ENCODE measurements around the gene PREX1.
A peak's percentile ranks its signal among the peaks of the same experiment; 100 is the strongest.
"Not testable (repeated sequence)": the region's sequence is repeated elsewhere in the genome, so short reads cannot be mapped to it uniquely, and the experiment has no call there.

PREX1 gene

DNA sequence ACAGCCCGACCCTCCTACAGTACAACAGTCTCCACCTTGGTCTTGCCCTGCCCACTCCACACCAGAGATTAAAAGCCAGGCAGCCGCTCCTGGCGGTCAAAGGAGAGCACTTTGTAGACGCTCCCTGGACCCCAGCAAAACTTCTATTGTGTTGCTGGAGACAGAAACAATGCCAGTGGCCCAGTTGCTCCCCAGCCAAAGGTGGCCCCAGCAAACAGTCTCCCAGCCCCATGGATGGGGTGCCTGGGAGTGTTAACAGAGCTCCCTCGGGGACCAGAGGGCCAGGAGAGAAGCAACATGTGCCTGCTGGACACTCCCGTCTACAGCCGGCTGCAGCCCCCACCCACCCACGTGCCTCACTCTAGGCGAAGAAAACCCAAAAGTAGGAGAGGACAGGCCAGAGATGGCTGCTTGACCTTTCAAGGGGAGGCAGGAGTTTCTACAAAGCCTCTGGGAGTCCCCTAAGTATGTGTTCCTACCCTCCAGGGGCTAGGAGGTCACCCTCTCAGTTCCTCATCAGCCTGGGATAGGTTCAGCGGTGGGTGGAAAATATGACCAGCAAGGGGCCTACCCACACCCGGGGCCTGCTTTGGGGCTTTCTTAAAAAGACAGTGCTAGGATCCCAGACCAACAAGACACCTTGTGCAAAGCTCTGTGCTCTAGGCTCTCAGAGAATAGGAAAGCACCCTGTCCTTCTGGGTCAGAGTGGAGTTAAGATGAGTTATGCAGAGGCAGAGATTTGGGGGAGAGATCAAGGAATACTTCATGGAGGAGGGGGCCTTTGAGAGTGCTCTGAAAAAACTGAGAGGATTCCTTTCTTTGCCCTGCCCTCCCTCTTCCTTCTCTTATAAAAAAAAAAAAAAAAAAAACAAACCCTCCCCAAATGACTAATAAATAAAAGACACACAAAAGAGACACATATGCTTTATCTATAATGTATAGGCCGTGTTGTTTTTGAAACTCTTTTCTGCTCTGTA is 19.0 kb upstream of the PREX1 start:
- DNase-seq (ENCODE audit: low spot score): peak; percentile 60

DNA sequence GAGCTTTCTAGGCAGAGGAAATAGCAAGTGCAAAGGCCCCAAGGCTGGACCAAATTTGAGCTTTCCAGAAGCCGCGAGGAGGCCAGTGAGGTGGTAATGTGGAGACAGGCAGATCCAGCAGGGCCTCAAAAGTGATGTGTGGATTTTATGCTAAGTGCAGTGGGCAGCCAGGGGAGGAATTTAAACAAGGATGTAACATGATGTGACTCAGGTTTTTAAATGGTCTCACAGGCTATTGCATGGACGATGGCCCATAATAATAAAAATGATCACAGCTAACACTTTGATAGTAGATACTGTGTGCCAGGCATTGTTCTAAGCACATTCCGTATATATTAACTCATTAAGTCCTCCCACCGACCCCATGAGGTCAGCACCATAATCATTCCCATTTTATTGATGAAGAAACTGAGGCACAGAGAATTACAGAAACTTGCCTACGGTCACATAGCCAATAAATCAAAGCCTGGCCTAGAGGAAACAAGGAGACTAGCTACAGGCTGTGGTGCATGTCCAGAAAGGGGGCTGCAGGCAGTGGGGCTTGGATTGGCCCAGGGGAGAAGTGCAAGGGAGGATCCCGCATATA is 18.0 kb upstream of the PREX1 start:
- DNase-seq (ENCODE audit: low spot score): no peak

DNA sequence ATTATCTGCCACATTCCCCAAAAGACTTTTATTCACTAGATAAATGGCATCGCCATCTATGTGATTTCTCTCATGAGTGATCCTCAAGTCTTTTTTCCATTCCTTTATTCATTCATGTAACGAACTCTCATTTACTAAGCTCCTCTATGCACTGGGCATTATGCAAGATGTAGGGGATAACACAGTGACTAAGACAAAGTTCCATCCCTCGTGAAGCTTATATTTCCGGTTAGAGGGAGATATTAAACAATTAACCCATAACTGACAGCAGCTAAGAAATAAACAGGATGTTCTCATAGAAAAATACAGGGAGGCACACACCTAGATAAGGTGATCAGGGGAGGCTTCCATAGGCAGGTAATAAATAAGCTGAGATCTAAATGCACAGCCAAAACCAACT is 17.2 kb upstream of the PREX1 start:
- DNase-seq (ENCODE audit: low spot score): no peak

- DNase-seq (ENCODE audit: low spot score): not testable (repeated sequence)
Observed at GRCh38 chr20:48843896-48844295, 16.1 kb upstream of the PREX1 start.

GRCh38 chr20:48843057-48843806 is 15.4 kb upstream of the PREX1 start:
- no peak for DNase-seq (ENCODE audit: low spot score)

DNA sequence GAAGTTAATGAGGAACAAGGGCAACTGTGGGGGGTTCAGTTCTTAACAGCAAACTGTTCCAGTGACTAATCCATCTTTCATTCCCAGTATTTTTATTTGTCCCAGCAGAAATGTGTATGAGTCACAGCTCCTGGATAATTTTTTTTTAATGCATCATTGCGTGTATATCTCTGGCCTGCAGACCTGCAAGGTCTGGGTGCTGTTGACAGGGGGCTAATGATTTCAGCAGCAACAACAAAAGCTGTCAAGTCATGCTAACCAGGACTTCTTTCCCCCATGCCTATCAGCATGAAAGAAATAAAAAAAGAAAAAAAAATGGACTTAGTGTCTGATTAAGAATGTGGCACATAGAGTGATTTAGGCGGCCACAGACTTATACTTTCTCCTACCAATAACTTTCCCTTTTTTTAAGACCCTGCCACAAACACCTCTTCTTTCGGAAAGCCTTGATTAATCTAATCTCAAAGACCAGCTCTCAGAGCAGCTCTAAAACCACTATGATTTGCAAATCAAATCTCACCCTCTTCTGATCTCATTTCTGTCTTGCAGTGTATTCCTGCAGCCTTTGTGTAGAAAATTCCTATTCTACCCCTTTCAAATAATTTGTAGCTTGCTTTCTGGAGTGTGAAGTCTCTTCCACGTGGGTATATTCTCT is 14.2 kb upstream of the PREX1 start:
- DNase-seq (ENCODE audit: low spot score): peak; percentile 87

GRCh38 chr20:48841196-48841874 is 13.5 kb upstream of the PREX1 start:
- no peak for DNase-seq (ENCODE audit: low spot score)

DNA sequence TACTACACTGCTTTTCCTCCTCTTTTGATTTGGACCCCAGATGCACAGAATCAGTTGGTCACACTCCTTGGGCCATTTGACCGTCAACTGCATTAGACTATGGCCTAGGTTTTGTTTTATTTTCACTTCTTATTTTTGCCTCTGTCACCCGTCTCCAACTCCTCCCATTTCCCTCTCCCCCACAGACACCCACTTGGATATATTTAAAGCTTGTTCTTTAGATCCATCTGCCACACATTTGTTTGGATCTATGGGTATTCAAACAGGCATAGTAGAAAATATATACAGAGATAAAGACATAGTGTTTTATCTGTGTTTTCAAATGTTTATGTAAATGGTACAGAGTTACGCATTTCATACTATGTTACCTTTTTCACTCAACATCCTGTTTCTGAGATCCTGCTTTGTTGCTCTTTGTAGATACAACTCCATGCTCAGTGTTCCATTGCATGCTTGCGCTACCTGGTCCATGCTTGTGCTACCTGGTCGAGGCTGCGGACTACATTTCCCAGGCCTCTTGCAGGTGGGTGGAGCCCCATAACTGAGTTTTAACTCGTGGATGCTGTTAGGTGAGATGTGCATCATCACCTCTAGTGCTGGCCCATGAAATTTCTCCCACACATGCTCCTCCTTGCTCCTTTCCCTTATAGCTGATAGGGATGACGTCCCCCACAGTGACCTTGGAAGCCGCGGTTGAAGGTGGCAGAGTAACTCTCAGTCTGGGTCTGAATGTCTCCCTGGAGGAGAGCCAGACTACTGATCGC is 11.5 kb upstream of the PREX1 start:
- DNase-seq (ENCODE audit: low spot score): no peak

DNA sequence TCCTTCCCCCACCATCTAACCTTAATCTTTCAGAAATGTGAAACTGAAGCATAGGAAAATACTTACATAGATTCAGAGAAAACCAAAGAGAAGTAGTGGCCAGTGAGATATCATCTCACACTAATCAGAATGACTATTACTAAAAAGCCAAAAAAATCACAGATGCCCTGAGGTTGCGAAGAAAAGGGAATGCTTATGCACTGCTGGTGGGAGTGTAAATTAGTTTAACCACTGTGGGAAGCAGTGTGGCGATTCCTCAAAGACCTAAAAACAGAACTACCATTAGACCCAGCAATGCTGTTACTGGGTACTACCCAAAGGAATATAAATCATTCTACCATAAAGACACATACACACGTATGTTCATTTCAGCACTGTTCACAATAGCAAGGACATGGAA is 9.2 kb upstream of the PREX1 start:
- DNase-seq (ENCODE audit: low spot score): no peak

- DNase-seq (ENCODE audit: low spot score): no peak
Observed at GRCh38 chr20:48835390-48835789, 7.6 kb upstream of the PREX1 start.

GRCh38 chr20:48834278-48834677 is 6.5 kb upstream of the PREX1 start:
- no peak for DNase-seq (ENCODE audit: low spot score)

DNA sequence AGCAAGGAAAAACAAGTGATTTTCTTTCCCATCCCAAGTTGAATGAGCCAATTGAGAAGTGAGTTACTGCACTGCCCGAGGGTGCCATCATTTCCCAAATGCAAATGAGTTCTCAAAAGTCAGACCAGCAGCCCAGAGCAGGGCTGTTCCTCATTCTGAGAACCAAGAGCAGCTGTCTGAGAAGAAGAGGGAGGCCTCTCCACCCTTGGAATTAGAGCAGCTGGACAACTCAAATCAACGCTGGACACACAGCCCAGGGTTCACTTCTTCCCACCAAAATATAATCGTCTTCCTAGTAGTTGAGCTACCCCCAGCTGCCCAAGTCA is 4.6 kb upstream of the PREX1 start:
- DNase-seq (ENCODE audit: low spot score): no peak

DNA sequence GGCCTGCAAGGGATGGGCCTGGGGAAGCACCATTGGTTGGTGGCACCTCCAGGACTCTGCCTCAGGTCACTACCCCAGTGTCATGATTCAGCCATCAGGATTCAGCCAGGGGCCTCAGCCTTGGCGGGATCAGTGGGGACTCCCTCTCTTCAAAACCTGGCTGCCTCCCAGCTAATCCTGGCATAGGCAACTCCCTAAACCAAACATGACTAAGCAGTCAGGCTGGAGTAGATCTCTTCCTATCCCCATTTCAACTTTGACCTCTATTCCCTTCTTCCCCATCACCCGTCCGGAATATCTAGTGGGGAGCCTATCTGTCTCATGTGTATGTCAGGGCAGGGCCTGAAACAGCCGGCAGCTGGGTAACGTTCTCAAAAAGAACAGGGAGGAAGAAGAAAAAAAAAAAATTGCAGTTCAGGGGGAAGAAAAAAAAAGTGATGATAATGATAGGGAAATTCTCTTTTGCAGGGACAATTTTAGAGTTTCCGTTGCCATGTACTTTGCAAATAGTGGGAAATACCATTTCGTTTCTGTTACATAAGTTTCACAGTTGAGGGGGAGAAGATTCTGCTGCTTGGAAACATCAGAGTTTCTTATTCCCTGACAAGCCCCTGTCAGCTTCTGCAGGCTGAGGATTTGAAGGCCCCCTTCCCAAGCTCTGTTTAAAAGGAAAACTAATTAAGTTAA is 4.1 kb upstream of the PREX1 start:
- DNase-seq (ENCODE audit: low spot score): peak; percentile 52

DNA sequence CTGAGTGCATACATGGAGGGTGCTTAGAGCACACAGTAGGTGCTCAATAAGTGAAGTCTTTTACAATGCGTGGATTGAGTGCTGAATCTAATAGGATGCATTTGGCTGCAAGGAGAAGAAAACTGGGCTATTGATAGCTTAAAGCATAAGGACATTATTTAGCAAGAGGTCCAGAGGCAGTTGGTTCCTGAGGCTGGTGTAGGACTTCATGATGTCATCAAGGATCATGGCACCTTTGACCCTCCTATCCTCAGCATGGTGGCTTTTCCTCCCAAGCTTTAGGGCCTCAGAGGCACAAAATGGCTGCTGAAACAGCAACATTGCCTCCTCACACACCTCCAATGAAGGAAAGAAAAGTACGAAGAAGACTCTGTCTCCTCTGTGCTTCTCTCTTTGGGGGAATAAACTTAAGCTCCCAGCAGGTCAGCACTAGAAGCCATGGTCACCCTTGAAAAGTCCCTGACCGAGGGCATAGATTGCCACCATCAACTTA is 3.1 kb upstream of the PREX1 start:
- no peak for DNase-seq (ENCODE audit: low spot score)

DNA sequence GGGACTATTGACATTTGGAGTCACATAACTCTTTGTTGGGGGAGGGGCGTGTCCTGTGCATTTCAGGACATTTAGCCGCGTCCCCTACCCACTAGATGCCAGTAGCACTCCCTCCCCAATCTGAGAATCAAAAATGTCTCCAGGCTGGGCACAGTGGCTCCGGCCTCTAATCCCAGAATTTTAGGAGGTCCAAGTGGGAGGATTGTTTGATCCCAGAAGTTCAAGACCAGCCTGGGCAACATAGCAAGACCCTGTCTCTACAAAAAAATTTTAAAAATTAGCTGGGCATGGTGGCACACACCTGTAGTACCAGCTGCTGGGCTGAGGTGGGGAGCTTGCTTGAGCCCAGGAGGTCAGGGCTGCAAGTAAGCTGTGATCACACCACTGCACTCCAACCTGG is 2.1 kb upstream of the PREX1 start:
- no peak for DNase-seq (ENCODE audit: low spot score)

- no peak for DNase-seq (ENCODE audit: low spot score)
Observed at GRCh38 chr20:48828734-48829460, 1.1 kb upstream of the PREX1 start.

DNA sequence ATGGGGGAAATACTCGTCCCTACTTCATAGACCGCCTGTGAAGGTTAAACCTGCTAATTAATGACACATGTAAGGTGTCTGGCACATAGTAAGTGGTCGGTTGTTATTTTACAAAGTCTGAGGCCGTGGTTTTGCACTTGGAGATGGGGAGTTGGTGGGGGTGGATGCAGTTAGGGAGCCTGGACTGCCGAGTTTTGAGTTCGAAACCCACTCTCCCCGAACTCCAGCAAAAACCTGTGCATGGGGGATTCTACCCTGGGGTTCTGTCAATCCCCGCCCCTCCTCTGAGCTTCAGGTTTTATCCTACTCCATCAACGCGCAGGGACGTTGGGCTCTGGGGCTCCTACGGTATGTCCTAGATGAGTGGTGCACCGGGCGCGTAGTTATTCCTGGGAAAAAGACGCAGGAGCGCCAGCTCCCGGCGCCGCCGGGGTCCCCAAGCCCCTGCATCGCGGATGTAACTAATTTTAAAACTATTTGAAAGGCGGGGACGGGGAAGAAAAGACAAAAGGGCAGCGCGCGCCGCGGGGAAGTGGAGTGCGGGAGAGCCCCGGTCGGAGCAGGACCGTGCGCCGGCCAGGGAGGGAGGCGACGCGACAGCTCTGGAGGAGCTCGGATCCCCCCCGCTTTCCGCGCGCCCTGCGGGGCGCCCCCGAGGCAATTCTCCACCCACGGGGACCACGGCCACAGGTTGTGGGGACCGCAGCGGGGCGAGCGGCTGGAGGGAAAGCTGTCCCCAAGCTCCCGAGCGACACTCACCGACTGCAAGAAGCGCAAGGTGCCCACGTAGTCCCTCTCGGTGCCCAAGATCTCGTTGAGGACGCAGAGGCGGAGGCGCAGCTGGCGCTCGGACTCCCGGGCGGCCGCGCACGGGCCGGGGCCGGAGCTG is 672 bp downstream of the PREX1 start:
- DNase-seq (ENCODE audit: low spot score): peak; percentile 50

DNA sequence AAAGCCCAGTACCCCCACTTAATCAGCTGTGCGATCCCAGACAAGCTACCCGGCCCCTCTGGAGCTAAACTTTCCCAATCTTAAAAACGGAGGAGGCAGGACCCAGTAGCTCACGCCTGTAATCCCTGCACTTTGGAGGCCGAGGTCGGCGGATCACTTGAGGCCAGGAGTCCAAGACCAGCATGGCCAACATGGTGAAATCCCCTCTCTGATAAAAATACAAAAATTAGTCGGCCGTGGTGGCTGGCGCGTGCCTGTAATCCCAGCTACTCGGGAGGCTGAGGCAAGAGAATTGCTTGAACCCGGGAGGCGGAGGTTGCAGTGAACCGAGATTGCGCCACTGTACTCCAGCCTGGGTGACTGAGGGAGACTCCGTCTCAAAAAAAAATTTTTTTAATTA is 1.3 kb downstream of the PREX1 start:
- not testable (repeated sequence) for DNase-seq (ENCODE audit: low spot score)

DNA sequence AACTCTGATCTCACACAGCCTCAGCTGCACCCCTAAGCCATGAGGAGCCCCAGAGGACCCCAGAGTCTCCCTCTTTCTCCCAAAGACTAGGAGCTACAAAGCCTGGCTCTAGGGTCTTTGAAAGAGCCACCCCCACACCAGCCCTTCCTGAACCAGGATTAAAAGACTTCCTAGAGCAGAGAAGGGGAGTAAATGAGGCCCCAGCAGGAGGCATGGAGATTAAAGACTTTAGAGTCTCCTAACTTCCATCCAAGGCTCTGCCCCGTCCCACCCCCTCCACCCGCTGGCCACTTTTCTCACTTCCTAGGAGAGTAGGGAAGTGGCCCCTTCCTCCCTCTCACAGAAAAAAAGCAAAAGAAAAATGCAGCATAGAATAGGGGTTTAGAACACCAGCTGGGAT is 1.7 kb downstream of the PREX1 start:
- no peak for DNase-seq (ENCODE audit: low spot score)

Data from SW480 (cell line).